Body of pancreas (tissue), 4 donors: ENCODE measurements around the gene OR14J1.

ENCODE experiments used
- CTCF ChIP-seq, 7 experiments: fragments of 450-650 bp in 4 of 7; fragments of 200-600 bp in 3 of 7; sonication (generic) in 3 of 7; IDR thresholded peaks; one replicate each; pipeline ENCODE4 v1.5.1; 2016 to 2019; ENCODE audit warnings: antibody characterized with exemption in 7 of 7
- POLR2A ChIP-seq, 3 donors: fragments of 450-650 bp; IDR thresholded peaks; one replicate each; pipeline ENCODE4 v1.6.1; 2016; ENCODE audit warnings: antibody characterized with exemption in 3 of 3, mild to moderate bottlenecking in 2 of 3

DNA sequence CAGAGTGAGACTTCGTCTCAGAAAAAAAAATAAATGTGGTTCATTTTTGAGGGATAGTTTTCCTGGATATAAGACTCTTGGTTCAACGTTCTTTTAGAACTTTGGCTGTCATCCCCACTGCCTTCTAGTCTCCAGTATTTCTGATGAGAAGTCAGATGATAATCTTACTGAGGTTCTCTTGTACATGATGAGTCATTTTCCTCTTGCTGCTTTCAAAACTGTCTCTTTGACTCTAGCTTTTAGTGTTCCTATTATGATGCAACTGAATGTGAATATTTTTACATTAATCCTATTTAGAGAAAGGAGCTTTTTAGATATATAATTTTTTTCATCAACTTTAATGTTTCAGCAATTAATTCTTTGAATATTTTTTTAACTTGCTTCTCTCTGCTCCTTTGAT lies 46.0 kb upstream of the OR14J1 start:
- TF ChIP-seq CTCF (IDR thresholded peaks at IDR 0.05) (no peak), POLR2A (IDR thresholded peaks at IDR 0.05) (no peak)
